Measurements from ENCODE around the gene TSFM.
A peak's percentile ranks its signal among the peaks of the same experiment; 100 is the strongest.

DNA sequence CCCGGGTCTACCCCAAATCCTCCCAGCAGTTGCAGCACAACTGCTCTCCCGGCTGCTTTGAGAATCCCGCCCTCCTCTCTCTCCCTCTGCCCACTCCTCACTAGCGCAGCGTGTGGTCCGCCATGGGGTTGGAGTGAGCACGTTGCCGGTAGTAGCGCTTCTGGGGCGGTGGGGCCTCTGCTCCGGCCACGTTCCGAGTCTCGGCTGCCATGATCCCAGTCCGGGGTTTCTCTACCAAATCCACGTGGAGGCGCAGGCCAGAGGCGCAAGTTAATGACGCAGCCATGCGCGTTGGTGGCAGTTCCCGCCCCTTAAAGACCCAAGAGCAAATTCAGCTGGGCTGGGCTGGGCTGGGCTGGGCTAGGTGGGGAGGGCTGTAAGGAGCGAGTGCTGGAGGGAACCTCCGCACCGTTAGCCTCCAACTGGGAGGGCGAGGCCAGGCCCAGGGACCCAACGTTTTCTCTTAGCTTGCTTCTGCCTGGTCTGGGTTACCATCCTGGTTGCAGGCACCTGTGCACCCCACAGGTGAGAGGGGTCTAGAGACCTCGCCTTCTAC is 10.6 kb upstream of the TSFM start, which contains the start of gene METTL1:
- TF ChIP-seq MXI1 (IDR thresholded peaks at IDR 0.05; ENCODE audit: borderline replicate concordance, low read depth, low read length) (peak; percentile 100), CTCF (conservative IDR thresholded peaks at IDR 0.05; ENCODE audit: low read depth, low read length) (no peak), POLR2A (IDR thresholded peaks at IDR 0.05; ENCODE audit: low read depth, low read length) (peak; percentile 93), ELK1 (IDR thresholded peaks at IDR 0.05; ENCODE audit: borderline replicate concordance, low read depth, low read length) (no peak), BHLHE40 (IDR thresholded peaks at IDR 0.05; ENCODE audit: low read depth, low read length) (no peak), SMC3 (IDR thresholded peaks at IDR 0.05; ENCODE audit: low read depth, low read length) (no peak), CHD1 (IDR thresholded peaks at IDR 0.05; ENCODE audit: low read depth, low read length) (0 out of 2 replicates have a peak, but pooled peaks have one; percentile 80), MAZ (IDR thresholded peaks at IDR 0.05; ENCODE audit: borderline replicate concordance, low read depth, low read length) (peak; percentile 93), RCOR1 (IDR thresholded peaks at IDR 0.05; ENCODE audit: insufficient replicate concordance, low read length) (no peak), CEBPB (IDR thresholded peaks at IDR 0.05; ENCODE audit: low read depth, low read length) (no peak), FOS (IDR thresholded peaks at IDR 0.05; ENCODE audit: low read depth, low read length) (no peak), MAFK (IDR thresholded peaks at IDR 0.05; ENCODE audit: low read depth, low read length) (no peak), RAD21 (IDR thresholded peaks at IDR 0.05; ENCODE audit: low read length) (no peak)
